ENCODE data around the gene NFIA.

The NFIA gene

DNA sequence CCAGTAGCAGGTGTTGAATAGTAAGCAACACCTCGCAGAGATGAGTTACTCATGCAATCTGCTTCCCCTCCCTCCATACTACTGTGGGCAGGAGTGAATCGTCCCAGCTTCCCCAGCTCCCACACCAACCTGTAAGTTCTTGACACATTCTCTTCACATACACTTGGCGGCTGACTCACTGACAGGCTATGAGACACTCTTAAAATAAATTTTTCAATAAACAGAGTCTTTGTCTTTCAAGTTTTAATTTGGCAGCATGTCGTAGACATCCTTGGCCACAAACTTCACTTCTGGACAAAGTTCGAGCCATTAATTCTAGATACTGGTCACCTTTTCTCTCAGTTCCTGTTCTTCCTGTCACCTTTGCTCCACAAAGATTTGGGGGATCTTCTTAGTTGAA, 351.9 kb downstream of the NFIA start:
- peak; percentile 17 for DNase-seq (ENCODE audit: low read depth)

GRCh38 chr1:61435226-61435625, 352.9 kb downstream of the NFIA start:
- DNase-seq (ENCODE audit: low read depth) = no peak

GRCh38 chr1:61436016-61436415, 353.7 kb downstream of the NFIA start:
- no peak for DNase-seq (ENCODE audit: low read depth)

- no peak for DNase-seq (ENCODE audit: low read depth)
Observed at GRCh38 chr1:61436491-61437120, 354.2 kb downstream of the NFIA start.

GRCh38 chr1:61439234-61439633, 356.9 kb downstream of the NFIA start:
- no peak for DNase-seq (ENCODE audit: low read depth)

DNA sequence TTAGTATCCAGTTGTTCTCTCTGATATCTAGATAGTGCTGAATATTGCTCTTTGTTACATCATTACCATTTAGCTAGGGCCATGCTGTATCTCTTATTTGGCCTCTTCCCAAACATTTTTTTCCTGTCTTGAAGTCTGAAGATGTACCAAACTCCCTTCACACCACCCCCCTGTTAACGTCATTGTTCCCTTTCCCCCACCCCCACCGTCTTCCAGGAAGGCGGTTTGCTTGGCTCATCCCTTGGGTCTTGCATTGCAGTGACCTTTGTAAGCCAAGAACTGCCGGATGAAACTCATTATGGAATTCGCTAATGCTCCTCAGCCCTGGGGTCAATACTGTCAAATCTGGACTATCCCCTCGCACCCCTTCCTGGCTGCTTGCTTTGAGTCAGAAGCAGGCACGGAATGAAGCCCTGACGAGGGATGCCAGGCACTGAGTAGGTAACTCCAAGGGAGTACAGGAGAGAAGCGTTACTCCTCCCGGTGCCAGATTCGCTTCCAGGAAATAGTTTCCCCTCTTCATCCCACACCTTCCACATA, 359.4 kb downstream of the NFIA start:
- DNase-seq (ENCODE audit: low read depth) = no peak

DNA sequence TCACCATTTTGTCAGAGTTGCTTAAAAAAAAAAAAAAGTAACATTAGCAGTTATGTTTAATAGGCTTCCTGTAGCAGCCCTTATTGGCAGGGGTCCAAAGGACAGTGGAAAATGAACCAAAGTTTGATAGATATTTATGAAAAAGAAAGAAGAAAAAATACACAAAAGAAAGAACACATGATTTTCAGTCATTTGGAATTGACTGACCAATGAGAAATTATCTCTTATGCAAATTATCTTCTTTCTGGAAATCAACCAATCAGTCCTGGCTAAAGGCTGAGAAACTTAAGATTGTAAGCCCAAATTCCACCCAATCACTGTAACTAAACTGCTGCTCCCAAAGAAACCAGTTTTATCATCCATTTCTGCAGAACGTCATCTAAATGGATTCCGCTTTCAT, 360.2 kb downstream of the NFIA start:
- no peak for DNase-seq (ENCODE audit: low read depth)

DNA sequence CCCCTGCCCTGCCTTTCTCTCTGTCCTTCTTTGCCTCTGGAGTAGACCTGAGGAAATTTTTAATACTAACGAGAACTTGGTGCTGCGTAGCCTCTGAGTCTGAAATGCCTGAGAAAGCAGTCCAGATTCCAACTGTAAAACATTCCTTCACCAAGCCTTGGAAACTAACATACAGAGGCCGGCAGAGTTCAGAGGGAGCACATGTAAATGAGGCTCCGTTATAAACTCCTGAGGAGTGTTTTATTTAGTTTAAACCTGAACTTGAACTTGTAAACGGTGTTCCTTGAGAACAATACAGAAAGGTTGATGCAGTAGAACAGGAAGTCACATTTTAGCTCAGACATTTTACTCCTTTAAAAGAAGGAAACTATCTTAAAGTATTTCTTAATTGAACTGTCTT, 361.9 kb downstream of the NFIA start:
- no peak for DNase-seq (ENCODE audit: low read depth)

DNA sequence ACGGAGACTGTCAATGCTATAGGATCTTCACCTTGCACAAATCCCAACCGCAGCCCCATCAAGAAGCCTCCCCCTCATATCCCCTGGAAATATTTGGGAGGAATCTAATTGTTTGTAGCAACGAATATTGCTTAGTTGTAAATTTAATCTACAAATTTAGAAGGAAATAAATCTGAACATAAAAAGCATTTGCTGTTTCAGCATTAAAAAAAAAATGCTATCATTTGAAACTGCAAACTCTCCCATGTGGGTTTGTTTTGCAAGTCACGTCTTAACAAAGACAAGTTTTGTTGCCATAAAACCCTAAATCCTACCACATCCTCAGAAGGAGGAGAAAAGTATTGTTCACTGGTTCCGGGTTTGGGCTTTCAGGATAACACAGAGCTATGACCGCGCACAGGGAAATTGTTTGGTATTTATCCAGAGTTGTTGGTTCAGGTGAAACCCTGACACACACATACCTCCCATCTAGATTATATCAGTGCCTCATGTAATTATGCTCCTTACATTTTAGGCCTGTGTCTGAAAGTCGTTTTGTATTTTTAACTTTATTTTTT, 363.0 kb downstream of the NFIA start:
- no peak for DNase-seq (ENCODE audit: low read depth)

GRCh38 chr1:61446531-61446991, 364.2 kb downstream of the NFIA start:
- peak; percentile 65 for DNase-seq (ENCODE audit: low read depth)

GRCh38 chr1:61447106-61447967, 365.0 kb downstream of the NFIA start:
- no peak for DNase-seq (ENCODE audit: low read depth)

GRCh38 chr1:61447968-61448430, 365.6 kb downstream of the NFIA start:
- DNase-seq (ENCODE audit: low read depth) = no peak

- DNase-seq (ENCODE audit: low read depth) = no peak
Observed at GRCh38 chr1:61448914-61449313, 366.6 kb downstream of the NFIA start.

GRCh38 chr1:61449410-61449809, 367.0 kb downstream of the NFIA start:
- DNase-seq (ENCODE audit: low read depth) = no peak

- no peak for DNase-seq (ENCODE audit: low read depth)
Observed at GRCh38 chr1:61450454-61450853, 368.1 kb downstream of the NFIA start.

- DNase-seq (ENCODE audit: low read depth) = no peak
Observed at GRCh38 chr1:61450872-61451571, 368.7 kb downstream of the NFIA start.

DNA sequence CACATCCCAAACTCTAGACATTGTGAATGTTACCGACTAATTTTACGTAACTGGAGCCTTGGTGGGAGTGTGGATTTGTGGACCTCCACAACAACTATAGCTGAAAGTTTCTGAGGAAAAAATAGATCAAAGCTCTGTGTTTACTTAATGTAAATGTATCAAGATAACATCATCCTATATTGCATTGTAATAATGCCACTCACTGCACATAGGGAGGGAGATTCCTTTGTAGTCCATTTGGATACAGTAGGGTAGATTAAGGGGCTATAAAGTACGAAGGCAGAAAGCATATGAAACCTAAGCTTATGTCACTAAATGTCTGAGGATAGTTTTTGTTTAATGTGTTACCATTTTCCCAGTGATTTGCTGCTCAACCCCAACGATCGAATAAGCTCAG, 369.2 kb downstream of the NFIA start:
- no peak for DNase-seq (ENCODE audit: low read depth)

- peak; percentile 26 for DNase-seq (ENCODE audit: low read depth)
Observed at GRCh38 chr1:61452176-61453035, 370.0 kb downstream of the NFIA start.

DNA sequence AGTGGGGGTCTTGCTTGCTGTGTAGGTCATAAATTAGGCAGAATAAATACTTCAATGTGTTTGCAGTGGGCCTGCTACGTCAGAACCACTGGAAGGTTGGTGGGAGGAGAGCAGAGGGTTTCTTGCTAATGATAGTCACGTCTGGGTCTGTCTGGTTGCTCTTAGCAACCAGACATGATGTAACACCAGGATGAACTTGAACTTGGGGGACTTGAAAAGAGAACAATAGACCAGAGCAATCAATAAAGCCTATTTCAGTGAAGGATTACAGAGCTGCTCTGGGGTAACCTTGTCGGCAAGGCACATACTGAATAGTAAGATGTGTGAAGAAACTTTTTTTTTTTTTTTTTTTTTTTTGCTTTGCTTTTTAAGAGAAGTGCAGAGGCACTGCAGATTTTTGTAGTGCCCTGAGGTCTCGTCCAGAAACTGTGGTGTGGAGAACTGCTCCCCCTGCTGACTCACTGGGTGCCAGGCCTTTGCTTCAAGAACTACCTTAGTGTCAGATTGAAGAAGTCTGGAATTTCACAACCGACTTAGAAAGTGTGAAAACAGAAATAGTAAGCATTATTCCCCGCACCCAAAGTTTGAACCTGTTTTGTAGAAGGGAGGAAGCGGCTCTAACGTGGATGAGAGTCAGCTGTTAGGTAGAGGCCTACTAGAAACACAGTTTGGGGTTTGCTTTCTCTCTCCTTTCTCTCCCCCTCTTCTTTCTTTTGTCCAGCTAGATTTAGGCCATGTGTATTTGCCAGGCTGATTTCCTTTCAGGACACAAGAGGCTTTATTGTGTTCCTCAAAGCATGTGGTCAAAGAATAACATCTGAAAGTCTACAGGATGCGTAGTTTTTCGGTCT, 371.0 kb downstream of the NFIA start:
- DNase-seq (ENCODE audit: low read depth) = peak; percentile 93

DNA sequence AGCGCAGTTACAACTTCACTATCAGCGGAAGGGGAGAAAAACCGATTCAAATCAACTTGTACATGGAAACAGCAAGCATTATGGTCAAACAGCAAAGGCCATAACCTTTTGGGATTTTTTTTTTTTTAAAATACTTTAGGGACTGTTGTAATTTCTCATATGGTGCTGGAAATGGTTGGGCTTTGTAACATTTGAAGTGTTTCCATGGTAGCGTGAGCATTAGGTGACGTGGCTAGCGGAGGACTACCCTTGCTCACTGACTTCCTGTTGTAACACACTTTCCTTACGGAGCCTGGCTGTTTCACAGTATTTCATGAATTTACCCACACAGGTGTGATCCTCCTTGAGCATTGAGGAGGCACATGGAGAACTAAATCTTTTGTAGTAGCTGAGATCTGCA, 373.0 kb downstream of the NFIA start:
- DNase-seq (ENCODE audit: low read depth) = no peak

All from amniotic epithelial cell (primary cell).